HG02610 (cell line): ENCODE results near the gene MPV17L2.
A peak's percentile ranks its signal among the peaks of the same experiment; 100 is the strongest.

Experiments
- ATAC-seq: cut with Tn5 transposase; IDR thresholded peaks from one replicate; pipeline ENCODE4 v1.9.1; 2021; ENCODE audit warnings: mild to moderate bottlenecking, moderate library complexity; ENCODE audit not compliant: unreplicated experiment

Gene MPV17L2

DNA sequence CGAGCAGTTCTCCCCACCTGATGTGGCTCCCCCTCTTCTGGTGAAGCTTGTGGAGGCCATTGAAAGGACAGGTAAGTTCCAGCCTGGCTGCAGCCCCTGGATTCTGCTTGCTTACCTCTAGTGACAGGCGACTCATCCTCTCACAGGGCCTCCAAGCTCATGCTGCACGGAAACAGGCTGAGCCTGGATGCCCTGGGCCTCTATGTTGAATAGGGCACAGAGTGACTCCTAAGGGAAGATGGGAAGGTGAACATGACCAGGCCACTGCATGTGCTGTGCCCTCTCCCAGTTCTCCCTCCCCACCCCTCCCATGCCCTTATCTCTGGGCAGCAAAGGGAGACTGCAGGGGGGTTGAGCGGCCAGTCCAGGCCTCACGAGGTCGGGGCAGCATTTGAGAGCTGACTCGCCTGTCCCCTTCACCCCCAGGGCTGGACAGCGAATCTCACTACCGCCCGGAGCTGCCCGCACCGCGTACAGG, 32.5 kb upstream of the MPV17L2 start:
- ATAC-seq = no peak

DNA sequence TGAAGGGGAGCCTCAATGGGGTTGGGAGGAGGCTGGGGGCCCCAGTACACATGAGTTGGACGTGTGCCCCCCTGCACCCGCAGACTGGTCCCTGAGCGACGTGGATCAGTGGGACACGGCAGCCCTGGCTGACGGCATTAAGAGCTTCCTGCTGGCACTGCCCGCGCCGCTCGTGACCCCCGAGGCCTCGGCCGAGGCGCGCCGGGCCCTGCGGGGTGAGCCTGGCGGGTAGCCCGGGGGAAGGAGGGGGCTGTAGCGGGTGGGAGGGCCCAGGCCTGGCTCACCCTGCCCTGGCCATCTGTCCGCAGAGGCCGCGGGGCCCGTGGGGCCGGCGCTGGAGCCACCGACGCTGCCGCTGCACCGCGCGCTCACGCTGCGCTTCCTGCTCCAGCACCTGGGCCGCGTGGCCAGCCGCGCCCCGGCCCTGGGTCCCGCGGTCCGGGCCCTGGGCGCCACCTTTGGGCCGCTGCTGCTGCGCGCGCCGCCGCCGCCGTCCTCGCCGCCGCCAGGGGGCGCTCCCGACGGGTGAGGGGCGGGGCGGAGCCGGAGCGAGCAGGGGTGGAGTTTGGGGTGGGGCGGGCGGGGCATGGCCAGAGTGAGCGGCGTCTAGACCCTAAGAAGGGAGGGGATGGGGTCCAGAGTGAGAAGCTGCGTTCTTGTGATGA, 31.9 kb upstream of the MPV17L2 start:
- ATAC-seq = peak; percentile 65

DNA sequence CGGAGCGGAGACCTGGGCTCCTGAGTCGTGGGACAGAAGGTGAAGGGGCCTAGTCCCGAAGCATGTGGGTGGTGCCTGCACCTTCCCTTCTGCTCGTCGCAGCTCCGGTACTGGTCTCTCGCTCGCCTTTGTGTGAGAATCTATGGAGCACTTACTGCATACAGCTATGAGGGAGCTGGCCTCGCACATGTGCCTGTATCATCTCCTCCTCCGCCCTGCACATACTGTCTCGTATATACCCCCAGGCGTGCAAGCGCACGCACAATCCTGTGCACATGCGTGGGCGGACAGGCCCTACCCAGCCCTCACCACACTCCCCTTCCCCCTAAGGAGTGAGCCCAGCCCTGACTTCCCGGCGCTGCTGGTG, 31.4 kb upstream of the MPV17L2 start:
- ATAC-seq = no peak

DNA sequence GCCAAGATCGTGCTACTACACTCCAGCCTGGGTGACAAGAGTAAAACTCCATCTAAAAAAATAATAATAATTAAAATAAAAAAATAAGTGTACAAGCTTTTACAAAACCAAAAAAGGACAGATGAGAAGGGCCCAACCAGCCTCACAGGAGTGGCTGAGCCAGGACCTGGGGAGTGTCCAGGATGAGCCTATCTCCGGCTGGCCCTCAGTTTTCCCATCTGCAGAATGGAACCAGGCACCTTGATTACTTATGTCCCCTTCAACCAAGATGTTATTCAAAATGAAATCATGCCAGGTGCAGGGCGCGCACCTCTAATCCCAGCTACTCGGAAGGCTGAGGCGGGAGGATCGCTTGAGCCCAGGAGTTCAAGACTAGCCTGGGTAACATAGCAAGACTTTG, 28.9 kb upstream of the MPV17L2 start:
- no peak for ATAC-seq

DNA sequence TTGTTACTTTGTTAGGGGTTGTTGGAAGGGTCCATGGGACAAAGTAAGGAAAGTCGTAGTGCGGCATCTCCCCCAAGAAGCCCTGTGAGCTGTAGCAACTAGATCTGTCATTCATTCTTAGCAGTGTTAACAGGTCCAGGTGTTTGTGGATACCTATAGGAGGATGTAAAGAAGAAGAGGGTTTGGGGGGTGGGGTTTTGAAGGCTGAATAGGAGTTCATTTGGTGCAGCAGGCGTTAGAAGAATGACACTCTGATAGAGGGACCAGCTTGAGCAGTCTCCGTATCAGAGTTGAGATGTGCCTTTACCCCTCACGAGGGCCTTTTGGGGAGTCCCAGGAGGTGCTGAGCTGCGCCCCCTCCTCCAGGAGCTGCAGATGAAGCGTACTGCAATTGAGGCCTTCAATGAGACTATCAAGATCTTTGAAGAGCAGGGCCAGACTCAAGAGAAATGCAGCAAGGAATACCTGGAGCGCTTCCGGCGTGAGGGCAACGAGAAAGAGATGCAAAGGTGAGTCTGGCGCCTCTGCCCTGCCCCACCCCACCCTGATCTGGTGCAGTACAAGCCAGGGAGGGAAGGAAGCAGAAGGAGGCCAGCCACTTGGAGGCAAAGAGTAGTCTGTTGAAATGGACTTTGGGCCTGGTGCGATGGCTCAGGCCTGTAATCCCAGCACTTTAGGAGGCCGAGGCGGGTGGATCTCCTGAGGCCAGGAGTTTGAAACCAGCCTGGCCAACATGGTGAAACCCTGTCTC, 27.0 kb upstream of the MPV17L2 start:
- ATAC-seq = no peak

DNA sequence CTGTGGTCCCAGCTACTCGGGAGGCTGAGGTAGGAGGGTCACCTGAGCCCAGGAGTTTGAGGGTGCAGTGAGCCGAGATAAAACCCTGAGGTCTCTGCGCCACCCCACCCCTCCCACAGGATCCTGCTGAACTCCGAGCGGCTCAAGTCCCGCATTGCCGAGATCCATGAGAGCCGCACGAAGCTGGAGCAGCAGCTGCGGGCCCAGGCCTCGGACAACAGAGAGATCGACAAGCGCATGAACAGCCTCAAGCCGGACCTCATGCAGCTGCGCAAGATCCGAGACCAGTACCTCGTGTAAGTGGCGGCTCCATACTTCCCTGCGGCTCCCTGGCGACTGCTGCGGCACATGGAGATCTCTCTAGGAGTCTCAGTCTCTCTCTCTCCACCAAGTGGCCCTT, 26.0 kb upstream of the MPV17L2 start:
- ATAC-seq = no peak

DNA sequence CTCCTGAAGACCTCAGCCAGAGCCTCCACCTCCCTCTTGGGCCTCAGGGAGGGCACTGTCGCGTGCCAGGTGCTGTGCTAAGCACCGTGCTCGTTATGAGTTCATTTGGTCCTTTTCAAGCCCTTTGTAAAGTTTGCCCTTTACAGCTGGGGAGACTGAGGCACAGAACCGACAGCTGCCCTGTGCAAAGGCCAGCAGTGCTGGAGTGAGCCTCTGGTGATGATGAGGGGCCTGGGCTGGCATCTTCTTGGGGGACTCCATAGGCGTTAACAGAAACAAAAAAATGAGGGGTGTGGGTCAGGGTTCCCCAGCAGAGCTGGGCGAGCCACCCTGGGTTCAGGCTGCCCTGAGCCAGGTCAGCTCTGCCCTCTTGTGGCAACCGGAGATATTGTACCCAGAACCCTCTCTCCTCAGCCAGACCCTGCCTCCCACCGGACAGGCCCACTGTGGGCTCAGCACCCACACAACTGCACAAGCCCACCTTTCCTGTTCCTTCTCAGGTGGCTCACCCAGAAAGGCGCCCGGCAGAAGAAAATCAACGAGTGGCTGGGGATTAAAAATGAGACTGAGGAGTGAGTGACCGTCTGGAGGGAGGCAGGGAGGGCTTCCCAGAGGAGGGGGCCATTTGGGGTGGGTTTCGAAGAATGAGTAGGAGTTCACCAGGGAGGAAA, 24.9 kb upstream of the MPV17L2 start:
- no peak for ATAC-seq

DNA sequence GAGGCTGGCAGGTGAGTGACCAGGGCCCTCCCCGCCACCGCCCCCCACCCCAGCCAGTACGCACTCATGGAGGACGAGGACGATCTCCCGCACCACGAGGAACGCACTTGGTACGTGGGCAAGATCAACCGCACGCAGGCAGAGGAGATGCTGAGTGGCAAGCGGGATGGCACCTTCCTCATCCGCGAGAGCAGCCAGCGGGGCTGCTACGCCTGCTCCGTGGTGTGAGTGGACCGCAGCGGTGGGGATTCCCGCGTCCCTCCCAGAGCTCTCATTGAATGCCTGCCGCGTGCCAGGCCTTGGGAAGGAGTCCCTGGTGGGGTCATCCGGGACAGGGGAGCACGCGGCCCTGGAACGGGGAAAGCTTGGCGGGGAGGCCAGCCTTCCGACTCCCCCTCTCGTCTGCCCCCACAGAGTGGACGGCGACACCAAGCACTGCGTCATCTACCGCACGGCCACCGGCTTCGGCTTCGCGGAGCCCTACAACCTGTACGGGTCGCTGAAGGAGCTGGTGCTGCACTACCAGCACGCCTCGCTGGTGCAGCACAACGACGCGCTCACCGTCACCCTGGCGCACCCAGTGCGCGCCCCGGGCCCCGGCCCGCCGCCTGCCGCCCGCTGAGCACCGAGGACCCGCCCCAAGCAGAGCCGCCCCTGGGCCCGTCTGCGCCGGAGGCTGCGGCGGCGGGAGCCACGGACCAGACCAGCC, 24.2 kb upstream of the MPV17L2 start:
- no peak for ATAC-seq

DNA sequence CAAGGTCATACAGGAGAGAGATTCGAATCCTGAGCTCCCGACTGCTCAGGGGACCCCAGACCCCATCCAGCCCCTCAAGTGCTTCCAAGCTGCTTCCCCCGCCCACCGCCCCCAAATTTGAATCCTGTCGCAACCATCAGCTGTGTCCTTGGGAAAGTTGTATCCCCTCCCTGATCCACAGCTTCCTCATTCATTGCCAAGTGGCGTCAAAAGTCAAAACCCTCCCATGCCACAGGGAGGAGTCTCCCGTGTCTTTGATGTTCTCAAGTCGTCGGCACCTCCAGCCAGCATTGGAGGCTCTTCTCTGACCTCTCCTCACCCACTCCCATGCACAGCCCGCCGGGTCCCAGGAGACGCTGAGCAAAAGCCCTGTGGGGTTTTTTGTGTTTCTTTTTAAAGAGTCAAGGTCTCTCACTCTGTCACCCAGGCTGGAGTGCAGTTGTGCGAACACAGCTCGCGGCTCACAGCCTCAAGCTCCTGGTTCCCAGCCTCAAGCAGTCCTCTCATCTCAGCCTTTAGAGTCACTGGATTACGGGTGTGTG, 22.2 kb upstream of the MPV17L2 start:
- peak; percentile 36 for ATAC-seq

DNA sequence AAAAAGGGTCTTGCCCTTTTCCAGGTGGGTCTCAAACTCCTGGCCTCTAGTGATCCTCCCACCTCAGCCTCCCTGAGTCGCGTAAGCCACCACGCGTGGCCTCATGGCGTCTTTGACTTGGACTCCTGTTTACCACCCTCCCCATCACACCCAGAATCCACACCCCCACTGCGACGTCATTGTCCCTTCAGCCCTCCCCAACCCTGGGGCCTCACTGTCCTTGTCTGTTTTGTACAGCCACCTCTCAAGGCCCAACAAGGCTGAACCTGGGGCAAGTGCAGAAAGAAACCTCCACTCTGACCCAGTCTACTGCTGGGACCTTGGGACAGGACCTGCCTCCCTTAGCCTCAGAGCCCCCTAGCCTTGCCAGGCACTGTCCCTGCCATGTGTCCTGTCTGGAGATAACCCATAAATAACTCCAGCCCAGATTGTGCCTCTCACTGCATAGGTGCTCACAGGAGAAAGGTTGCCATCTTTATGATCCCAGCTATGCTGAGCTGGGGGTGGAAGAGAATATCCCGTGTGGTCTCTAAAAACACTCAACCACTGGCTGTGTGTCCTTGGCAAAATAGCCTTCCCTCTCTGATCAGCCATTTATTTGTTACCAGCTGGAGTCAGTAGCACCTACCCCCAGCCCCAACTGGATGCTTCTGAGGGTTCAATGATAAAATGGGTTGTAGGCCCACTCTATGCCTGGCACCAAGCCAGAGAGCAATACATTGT, 21.3 kb upstream of the MPV17L2 start:
- ATAC-seq = no peak

DNA sequence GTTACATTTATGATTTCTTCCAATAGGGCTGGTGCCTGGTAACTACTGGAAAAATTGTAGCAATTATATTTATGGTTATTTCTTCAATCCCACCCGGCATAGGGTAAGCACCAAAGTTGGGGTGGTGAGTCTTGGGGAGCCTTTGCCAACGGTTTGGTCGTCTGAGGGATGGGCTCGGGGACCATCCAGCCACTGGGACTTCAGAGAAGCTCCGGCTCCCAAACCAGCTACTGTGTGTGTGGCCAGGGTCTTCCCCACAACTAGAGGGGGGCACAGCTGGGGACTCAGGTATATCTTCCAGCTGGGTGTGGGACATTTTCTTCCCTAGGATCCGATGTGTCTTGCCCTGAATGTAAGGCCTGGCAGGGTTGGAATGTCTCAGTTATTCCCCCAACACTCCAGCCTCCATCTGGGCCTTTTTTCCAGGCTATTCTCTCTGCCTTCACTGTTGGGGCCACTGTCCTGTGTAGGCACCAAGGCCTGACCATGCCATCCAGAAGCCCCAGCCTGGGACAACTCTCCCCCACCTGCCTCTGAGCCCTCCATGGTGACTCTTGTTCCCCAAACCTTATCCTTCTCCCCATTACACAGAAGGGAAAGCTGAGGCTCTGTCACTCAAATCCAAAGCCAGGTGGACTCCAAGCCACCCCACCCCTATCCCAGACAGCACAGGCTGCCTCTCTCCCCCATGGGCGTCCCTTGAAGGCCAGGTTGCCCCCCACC, 20.5 kb upstream of the MPV17L2 start:
- ATAC-seq = no peak

DNA sequence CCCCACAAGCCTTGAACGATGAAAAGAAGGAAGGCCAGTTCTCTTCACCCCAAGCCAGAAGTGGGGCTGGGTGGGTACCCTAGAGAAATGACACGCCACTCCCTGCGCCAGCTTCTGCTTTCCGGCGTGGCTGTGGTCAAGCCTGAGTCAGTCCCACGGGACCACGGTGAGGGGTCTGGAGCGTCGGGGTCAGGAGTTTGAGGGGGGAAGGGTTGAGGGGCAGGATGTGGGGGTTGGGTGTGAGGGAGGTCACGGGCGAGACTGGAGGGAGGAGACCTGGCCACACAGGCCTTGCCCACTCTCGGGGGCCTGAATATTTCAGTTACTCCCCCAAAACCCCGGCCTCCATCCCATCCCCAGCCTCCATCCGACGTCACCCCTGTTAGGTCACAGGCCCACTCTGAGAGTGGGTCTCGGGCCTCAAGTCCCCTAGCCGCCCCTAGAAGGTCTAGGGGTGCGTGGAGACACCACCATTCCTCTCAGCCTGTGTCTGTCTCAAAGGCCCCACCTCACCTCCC, 19.9 kb upstream of the MPV17L2 start:
- peak; percentile 8 for ATAC-seq

DNA sequence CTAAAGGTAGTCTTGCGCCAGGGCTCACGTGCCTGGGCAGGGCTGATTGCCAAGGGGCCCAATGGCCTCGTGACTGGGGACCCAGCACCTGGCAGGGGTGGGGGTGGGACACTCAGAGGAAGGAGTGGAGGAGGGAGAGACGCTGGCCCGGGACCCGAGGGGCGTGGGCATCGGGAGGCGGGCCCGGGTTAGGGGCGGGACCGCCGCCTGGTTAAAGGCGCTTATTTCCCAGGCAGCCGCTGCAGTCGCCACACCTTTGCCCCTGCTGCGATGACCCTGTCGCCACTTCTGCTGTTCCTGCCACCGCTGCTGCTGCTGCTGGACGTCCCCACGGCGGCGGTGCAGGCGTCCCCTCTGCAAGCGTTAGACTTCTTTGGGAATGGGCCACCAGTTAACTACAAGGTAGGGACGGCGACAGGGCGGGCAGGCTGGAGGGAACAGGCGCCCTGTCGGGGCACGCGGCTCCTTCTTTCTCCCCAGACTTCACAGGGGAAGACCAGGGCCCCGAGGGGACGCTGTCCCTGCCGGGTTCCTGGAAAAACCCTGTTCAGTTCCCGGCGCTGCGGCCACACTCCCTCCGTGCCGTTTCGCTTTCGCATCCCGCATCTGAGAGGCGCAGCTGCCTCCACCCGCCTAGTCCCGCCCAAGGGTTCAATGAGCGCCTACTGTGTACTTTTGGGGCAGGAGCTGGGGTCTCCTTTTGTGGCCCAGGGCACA, 19.3 kb upstream of the MPV17L2 start, which contains the start of gene IFI30:
TSS of gene IFI30 (plus strand) at position 242 of the 717 bp plus-strand sequence. CDS start at position 271, 29 bp downstream.
- ATAC-seq = peak; percentile 46

DNA sequence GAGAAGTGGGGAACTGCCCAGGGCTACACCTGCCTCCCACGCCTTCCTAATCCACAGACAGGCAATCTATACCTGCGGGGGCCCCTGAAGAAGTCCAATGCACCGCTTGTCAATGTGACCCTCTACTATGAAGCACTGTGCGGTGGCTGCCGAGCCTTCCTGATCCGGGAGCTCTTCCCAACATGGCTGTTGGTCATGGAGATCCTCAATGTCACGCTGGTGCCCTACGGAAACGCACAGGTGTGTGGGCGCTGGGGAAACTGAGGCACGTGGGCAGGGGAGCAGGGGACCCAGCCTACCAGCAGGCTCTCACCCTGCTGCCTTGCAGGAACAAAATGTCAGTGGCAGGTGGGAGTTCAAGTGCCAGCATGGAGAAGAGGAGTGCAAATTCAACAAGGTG, 18.0 kb upstream of the MPV17L2 start:
- ATAC-seq = no peak

DNA sequence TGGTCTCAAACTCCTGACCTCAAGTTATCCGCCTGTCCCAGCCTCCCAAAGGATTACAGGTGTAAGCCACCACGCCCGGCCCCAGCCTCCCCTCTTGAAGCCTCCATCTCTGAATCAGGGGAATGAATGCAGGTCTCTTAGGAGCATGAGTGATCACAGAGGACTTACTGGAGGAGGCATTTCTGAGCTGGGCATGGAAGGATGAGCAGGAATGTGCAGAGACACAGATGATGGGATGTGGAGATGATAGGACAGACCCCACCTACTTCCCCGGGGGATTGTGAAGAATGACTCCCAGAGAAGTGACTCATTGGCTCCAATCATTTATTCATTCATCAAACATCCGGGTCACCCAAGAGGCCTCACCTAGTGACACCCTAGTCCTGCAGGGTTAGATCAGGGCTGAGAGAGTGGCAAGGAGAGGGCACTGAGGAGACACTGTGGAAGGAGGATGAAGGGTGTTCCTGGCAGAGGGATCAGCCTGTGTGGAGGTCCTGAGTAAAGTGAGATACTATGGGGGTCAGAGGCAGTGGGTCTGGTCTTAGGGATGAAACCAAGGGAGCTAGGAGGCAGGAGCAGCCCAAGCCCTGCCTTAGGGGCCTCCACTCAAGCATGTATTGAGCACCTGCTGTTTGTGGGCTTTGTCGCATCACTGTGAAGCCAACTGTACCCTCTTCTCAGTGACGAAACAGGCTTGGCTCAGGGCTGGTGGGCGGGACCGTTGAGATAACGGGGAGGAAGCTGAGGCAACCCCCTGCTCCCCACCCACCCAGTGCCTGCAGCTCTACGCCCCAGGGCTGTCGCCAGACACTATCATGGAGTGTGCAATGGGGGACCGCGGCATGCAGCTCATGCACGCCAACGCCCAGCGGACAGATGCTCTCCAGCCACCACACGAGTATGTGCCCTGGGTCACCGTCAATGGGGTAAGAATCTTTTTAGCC, 16.4 kb upstream of the MPV17L2 start:
- ATAC-seq = no peak

DNA sequence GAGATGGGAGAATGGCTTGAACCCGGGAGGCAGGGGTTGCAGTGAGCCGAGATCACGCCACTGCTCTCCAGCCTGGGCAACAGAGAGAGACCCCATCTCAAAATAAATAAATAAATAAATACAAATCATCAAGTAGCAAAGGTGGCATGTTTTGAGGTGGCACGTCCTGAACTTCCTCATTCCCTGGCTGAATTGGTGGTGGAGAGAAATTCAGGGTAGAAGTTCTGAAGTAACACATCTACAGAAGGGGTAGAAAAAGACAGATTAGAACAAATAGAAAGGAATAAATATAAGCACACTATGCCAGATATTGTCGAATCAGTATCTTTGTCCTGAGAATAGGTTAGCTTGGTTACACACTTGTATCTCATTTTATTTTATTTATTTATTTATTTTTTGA, 13.1 kb upstream of the MPV17L2 start:
- no peak for ATAC-seq

DNA sequence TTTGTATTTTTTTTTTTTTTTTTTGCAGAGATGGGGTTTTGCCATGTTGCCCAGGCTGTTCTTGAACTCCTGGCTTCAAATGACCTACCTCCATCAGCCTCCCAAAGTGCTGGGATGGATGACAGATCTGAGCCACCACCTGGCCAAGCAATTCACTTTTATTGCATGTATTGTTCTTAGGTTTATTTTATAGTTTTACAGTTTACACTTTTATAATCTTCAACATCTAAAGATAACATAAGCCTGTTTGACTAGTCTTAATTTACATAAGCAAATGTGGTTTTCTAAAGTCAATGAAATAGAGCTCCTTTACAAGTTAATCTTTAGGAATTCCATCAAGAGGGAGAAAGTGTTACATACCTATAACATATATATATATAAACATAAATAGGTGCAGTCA, 9.5 kb upstream of the MPV17L2 start:
- no peak for ATAC-seq

DNA sequence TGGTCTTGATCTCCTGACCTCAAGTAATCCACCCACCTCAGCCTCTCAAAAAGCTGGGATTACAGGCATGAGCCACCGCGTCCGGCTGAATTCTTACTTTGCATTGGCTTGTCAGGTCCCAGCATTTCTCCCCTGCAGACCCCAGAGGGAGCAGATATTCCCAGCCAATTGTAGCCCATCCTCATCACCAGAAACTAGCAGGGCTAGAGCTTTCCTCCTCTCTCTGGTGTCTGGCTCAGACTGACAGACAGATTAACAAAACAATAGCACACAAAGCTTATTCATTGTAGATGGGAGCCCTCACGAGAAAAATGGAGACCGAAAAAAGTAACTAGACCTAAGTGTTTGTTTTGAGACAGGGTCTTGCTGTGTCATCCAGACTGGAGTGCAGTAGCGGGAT, 7.5 kb upstream of the MPV17L2 start:
- no peak for ATAC-seq
